Lower leg skin (tissue), 4 donors: ENCODE measurements around the gene SP6. TPM values are rescaled to one million over a fixed set of nuclear protein-coding genes. Genes with fewer than 3 reads are reported as not detected.

Source experiments
- DNase-seq, 2 donors: peaks; one replicate each; pipeline ENCODE4 v3.0.0-alpha.2; 2019; ENCODE audit warnings: low spot score in 2 of 2
- H3K4me3 ChIP-seq: fragments of 200-600 bp; sonication (generic); 2 replicates; pipeline ENCODE4 v1.5.1; 2017; ENCODE audit warnings: mild to moderate bottlenecking, low read depth; ENCODE audit not compliant: poor library complexity, severe bottlenecking
- POLR2A ChIP-seq, 2 donors: fragments of 450-650 bp; IDR thresholded peaks; one replicate each; pipeline ENCODE4 v1.6.1; 2016 to 2017; ENCODE audit warnings: antibody characterized with exemption in 2 of 2, mild to moderate bottlenecking in 1 of 2, moderate library complexity in 1 of 2
- whole genome bisulfite sequencing, 2 donors: methylation state at CpG; one replicate each; pipeline ENCODE4 v1.1.5; 2018; 5-methylcytosine and 5-hydroxymethylcytosine counted together
- intact Hi-C: fragments of 100-400 bp; cut with DNase I; formaldehyde crosslinking; loops from one replicate; pipeline ENCODE4 v1.15.0; 2023; ENCODE audit warnings: low total_unique reads
- total RNA-seq, 4 donors: library from RNA; depleted of rRNA; stranded (reverse); fragments of >200 nt; gene quantifications; one replicate each; pipeline ENCODE4 v1.1.0, GENCODE V29; 2016
- TF ChIP-seq, protein P1 (sequence below), 3 donors: fragments of 450-650 bp; IDR thresholded peaks; one replicate each; pipeline ENCODE4 v1.5.1; 2016; ENCODE audit warnings: antibody characterized with exemption in 3 of 3, mild to moderate bottlenecking in 3 of 3, moderate library complexity in 2 of 3

Gene SP6
- total RNA-seq, 4 donors from 2014 or later = 21.9 to 29.9 (median 24.7) TPM

DNA sequence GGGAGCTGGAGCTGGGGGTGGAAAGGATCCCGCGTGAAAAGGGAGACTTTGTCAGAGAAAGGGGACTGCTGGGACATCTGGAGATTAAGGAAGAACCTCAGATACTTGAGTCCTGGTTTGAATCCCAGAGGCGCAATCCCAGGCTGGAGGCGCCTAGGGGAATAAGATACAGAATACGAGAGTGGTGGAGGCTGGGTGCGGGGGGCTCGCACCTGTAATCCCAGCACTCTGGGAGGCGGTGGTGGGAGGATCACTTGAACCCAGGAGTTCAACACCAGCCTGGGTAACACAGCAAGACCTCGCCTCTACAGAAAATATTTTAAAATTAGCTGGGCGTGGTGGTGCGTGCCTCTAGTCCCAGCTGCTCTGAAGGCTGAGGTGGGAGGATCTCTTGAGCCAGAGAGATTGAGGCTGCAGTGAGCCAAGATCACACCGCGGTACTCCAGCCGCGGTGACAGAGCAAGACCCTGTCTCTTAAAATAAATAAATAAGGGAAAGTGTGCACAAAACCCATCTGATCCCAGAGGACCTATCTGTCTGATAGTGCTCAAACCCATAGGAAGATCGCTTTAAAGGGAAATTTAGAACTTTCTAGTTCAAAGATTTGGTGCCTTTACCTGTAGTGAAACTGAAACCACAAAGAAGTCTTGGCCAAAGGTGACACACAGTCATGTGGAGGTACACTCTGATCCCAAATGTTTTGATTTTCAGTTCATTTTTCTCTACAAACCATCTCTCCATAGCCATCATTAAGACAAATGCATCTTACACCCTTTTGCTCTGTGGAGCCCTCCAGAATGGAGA lies 9.3 kb downstream of the SP6 start:
- 54 to 58% methylated on average over 16 of the region's 16 CpGs for WGBS, 2 donors
- no peak for DNase-seq
- TF ChIP-seq, protein P1, sequence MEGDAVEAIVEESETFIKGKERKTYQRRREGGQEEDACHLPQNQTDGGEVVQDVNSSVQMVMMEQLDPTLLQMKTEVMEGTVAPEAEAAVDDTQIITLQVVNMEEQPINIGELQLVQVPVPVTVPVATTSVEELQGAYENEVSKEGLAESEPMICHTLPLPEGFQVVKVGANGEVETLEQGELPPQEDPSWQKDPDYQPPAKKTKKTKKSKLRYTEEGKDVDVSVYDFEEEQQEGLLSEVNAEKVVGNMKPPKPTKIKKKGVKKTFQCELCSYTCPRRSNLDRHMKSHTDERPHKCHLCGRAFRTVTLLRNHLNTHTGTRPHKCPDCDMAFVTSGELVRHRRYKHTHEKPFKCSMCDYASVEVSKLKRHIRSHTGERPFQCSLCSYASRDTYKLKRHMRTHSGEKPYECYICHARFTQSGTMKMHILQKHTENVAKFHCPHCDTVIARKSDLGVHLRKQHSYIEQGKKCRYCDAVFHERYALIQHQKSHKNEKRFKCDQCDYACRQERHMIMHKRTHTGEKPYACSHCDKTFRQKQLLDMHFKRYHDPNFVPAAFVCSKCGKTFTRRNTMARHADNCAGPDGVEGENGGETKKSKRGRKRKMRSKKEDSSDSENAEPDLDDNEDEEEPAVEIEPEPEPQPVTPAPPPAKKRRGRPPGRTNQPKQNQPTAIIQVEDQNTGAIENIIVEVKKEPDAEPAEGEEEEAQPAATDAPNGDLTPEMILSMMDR (IDR thresholded peaks at IDR 0.05) = peak in 1 of 3 donors; percentile 1
- no peak for TF ChIP-seq POLR2A (IDR thresholded peaks at IDR 0.05)
- no peak overlapping the region for H3K4me3 ChIP-seq
- intact Hi-C loops = loop anchor here (2.0 kb wide), 1 partner anchor 47 kb away; no protein-coding TSS in a partner anchor

DNA sequence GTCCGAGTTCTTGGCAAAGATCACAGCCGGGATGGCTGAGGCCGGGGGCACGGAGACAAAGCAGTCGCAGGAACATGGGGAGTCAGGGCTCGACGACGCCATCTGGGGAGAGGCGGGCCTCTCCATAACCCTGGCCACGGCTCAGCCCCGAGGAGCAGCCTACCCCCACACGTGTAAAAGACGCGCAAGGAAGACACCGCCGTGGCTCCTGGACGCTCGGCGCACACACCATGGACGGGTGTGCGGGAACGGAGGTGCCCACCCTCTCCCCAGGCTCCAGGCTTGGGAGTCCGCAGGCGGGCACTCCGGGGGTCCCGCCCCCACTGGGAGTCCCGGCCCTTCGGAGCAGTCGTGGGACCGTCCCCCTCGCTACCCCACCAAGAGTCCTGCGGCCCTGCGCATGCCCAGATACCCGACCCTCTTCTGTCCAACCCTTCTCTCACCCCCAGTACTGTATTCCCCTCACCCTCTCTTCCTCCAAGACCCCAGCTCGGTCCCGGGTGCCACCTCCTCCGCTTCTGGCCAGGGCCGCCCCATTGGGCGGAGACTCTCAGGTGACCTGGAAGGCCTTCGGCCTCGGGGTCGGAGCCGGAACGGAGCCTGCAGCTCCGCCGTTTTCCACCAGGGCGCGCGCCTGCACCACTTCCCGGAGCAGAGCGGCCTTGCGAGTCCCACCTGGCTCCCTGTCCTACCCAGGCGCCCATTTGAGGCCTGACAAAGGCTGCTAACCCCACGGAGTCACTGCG lies 10.0 kb downstream of the SP6 start, which contains the start of gene SCRN2:
TSS of gene SCRN2 (minus strand) at position 532 of the 746 bp plus-strand sequence. CDS start at position 102, 430 bp downstream.
- 0% methylated on average over 29 to 49 of the region's 55 CpGs for WGBS, 2 donors
- peak; percentile 87 to 98 for DNase-seq
- peak within 1 kb of the TSS; percentile 63 for H3K4me3 ChIP-seq
- intact Hi-C loops = loop anchor here (2.0 kb wide), 1 partner anchor 48 kb away; no protein-coding TSS in a partner anchor
- no peak for TF ChIP-seq POLR2A (IDR thresholded peaks at IDR 0.05)
- TF ChIP-seq, protein P1 (IDR thresholded peaks at IDR 0.05) = peak in 1 of 3 donors; percentile 98

DNA sequence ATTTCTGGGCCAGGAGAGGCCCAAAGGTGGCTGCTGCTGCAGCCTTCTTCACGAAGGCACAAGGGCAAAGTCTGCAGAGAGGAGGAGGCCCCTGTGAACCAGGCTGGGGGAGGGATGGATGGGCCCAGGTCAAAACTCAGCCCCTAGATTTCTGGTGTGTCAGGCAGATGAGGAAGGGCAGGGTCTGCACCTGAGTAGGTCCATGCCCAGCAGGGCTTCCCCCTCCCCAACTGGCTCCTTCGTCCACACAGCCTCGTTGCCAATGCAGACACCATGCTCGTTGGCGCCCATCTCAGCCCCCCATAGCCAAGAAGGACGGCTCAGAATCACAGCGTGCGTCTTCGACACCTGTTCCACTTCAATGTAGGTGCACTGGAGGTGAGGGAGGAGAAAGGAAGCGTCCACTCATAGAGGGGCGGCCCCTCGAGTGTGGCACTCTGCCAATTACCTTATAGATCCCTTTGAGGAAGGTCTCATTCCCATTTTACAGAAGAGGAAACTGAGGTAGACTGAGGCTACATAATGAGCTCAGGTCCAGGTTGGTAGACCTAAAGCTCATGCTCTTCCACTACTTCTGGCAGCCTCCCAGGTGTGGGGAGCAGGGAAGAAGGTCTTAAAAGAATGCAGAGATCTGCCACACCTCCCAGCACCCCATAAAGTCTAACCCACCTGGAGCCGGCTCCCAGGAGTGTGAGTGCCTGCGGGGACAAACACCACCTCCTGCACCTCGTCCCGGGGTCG lies 10.8 kb downstream of the SP6 start:
- TF ChIP-seq, protein P1 (IDR thresholded peaks at IDR 0.05) = no peak
- TF ChIP-seq POLR2A (IDR thresholded peaks at IDR 0.05) = no peak
- no peak overlapping the region for H3K4me3 ChIP-seq
- DNase-seq = no peak
- intact Hi-C loops = loop anchor here (2.0 kb wide), 1 partner anchor 49 kb away; no protein-coding TSS in a partner anchor
- 50% methylated on average over 17 of the region's 17 CpGs for WGBS, 2 donors

DNA sequence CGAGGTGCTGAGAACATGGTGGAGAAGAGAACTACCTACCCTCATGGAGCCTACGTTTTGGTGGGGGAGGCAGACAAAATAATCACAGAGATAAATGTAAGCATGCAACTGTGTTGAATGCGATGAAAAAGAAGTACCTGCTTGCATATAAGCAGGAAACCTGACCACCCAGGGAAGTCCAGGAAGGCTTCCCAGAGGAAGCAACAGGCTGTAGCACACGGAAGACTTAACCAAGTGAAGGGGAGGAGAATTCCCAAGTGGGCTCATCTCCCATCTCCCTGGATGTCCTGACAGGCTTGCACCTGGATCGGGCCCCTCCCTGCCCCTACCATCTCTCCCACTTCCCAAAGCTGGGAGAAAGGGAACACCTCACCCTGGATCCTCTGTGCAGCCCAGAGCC lies 11.9 kb downstream of the SP6 start:
- DNase-seq = no peak
- intact Hi-C loops = no loop called here
- no peak for TF ChIP-seq POLR2A (IDR thresholded peaks at IDR 0.05)
- TF ChIP-seq, protein P1 (IDR thresholded peaks at IDR 0.05) = no peak
- 90 to 95% methylated on average over 5 of the region's 5 CpGs for WGBS, 2 donors
- no peak overlapping the region for H3K4me3 ChIP-seq

DNA sequence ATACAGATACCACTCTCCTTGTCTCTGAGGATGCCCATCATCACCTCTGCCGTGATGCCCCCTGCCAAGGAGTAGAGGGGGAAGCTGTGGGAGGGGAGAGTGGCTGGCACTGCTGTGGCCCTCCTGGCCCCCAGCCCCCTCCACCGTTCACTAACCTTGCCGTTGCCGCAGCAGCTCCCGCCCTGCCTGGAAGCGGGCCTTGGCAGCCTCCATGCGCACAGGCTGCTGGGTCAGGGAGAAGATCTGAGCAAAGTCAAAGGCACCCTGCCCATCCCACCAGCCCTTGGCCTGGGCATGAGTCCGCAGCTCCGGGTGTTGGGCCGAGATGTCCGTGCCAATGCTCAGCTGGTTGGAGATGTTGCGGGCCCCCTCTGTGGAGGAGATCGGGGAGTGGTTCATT lies 12.3 kb downstream of the SP6 start:
- WGBS, 2 donors = 89 to 91% methylated on average over 11 to 13 of the region's 13 CpGs
- H3K4me3 ChIP-seq = no peak overlapping the region
- DNase-seq = no peak
- TF ChIP-seq, protein P1 (IDR thresholded peaks at IDR 0.05) = no peak
- no peak for TF ChIP-seq POLR2A (IDR thresholded peaks at IDR 0.05)
- intact Hi-C loops = no loop called here
